Measurements from ENCODE around the gene CTRB1. TPM values are rescaled to one million over a fixed set of nuclear protein-coding genes. Genes with fewer than 3 reads are reported as not detected.

CTRB1 gene
- total and polyA plus RNA-seq, 8 donors, result 14,339 to 37,242 (median 26,434) TPM

- Histone ChIP-seq H3K4me1 (no peaks in the 10 kb centered on the region), H3K27me3 (no peaks in the 10 kb centered on the region), H3K27ac (no peak overlapping the region), H3K9me3 (no peaks in the 10 kb centered on the region), H3K36me3 (no peaks in the 10 kb centered on the region), H3K4me3 (no peak overlapping the region)
- intact Hi-C loops (cut with DNase I), result no loop called here
- peak in 1 of 6 donors; percentile 13 for DNase-seq
- WGBS, 2 donors, result 92 to 94% methylated on average over 21 of the region's 21 CpGs
- no peak for ATAC-seq
- TF ChIP-seq CTCF (IDR thresholded peaks at IDR 0.05), result no peak
- FAIRE-seq, result no peak
Measured at GRCh38 chr16:75192606-75193264, 26.1 kb upstream of the CTRB1 start.

GRCh38 chr16:75193265-75193650, 25.5 kb upstream of the CTRB1 start:
- WGBS, 2 donors, result 91 to 93% methylated on average over 4 of the region's 4 CpGs
- Histone ChIP-seq H3K36me3 (no peaks in the 10 kb centered on the region), H3K27ac (no peak overlapping the region), H3K9me3 (no peaks in the 10 kb centered on the region), H3K27me3 (no peaks in the 10 kb centered on the region), H3K4me3 (no peak overlapping the region), H3K4me1 (no peaks in the 10 kb centered on the region)
- no peak for TF ChIP-seq CTCF (IDR thresholded peaks at IDR 0.05)
- no peak for FAIRE-seq
- DNase-seq, result no peak
- intact Hi-C loops (cut with DNase I), result no loop called here
- no peak for ATAC-seq

GRCh38 chr16:75193730-75194444, 24.9 kb upstream of the CTRB1 start:
- DNase-seq (peak in 1 of 6 donors; percentile 41), ATAC-seq (no peak), FAIRE-seq (no peak)
- Histone ChIP-seq H3K27ac (no peak overlapping the region), H3K4me1 (no peaks in the 10 kb centered on the region), H3K36me3 (no peaks in the 10 kb centered on the region), H3K4me3 (no peak overlapping the region), H3K9me3 (no peaks in the 10 kb centered on the region), H3K27me3 (no peaks in the 10 kb centered on the region)
- intact Hi-C loops (cut with DNase I), result no loop called here
- TF ChIP-seq CTCF (IDR thresholded peaks at IDR 0.05), result no peak
- 84 to 87% methylated on average over 10 of the region's 10 CpGs for WGBS, 2 donors

GRCh38 chr16:75195811-75196790, 22.7 kb upstream of the CTRB1 start:
- Histone ChIP-seq H3K4me3 (no peak overlapping the region), H3K4me1 (no peaks in the 10 kb centered on the region), H3K27ac (no peak overlapping the region), H3K36me3 (no peaks in the 10 kb centered on the region), H3K9me3 (no peaks in the 10 kb centered on the region), H3K27me3 (no peaks in the 10 kb centered on the region)
- 80 to 82% methylated on average over 24 of the region's 24 CpGs for WGBS, 2 donors
- no peak for FAIRE-seq
- no peak for TF ChIP-seq CTCF (IDR thresholded peaks at IDR 0.05)
- peak in 1 of 6 donors; percentile 44 for DNase-seq
- no peak for ATAC-seq
- intact Hi-C loops (cut with DNase I), result no loop called here
